OCI-LY3 (cell line): Measurements from ENCODE around the gene CD164.

ENCODE experiments used
- EZH2phosphoT487 ChIP-seq: fragments of 200-600 bp; shearing (Covaris generic); IDR thresholded peaks from 2 replicates; pipeline ENCODE4 v1.6.1; 2018; ENCODE audit warnings: antibody characterized with exemption, mixed run types, low read depth
- TF ChIP-seq, protein P1 (sequence below): fragments of 200-600, 300-600 bp; sonication (generic); IDR thresholded peaks from 2 replicates; pipeline ENCODE4 v1.5.1; 2014; ENCODE audit warnings: antibody characterized with exemption, low read length, low read depth

DNA sequence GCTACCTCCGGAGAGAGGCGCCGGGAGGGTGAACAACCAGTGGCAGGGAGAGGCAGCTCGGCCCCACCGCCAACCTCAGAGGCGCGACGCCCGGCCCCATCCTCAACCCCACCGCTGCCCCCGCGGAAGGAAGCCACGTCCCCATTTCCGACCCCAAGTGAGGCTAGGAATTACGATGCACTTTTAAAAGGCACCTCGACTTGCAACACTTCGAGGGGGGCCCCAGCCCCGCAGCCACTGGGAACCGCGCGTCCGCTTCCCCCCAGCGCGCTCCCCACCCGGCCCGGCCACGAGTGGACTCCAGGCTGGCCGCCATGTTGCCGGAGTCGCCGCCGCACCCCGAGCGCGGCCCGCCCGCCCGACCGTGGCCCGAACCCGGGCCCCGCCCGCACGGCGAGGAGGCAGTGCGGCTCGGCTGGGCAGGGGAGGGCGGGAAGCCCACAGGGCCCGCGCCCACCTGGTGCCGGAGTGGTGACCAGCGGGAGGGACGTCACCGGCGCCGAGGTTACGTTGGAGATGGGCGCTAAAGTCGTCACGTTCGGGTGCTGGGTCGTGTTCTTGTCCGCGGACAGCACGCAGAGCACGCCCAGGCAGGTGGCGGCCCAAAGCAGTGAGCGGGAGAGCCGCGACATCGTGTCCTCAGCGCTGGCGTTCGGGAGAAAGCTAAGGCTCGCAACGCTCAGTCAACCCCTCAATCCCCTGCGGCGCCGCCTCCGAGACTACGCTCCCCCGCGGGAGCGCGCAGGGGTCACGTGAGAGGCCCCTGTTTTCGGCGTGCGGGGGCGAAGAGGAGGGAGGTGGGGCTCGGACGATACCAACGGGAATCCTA lies at the start of gene CD164:
- TF ChIP-seq, protein P1, sequence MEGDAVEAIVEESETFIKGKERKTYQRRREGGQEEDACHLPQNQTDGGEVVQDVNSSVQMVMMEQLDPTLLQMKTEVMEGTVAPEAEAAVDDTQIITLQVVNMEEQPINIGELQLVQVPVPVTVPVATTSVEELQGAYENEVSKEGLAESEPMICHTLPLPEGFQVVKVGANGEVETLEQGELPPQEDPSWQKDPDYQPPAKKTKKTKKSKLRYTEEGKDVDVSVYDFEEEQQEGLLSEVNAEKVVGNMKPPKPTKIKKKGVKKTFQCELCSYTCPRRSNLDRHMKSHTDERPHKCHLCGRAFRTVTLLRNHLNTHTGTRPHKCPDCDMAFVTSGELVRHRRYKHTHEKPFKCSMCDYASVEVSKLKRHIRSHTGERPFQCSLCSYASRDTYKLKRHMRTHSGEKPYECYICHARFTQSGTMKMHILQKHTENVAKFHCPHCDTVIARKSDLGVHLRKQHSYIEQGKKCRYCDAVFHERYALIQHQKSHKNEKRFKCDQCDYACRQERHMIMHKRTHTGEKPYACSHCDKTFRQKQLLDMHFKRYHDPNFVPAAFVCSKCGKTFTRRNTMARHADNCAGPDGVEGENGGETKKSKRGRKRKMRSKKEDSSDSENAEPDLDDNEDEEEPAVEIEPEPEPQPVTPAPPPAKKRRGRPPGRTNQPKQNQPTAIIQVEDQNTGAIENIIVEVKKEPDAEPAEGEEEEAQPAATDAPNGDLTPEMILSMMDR, result no peak
- TF ChIP-seq EZH2phosphoT487, result no peak
